ENCODE results near the gene CARD11.
A peak's percentile ranks its signal among the peaks of the same experiment; 100 is the strongest.

CARD11 gene

DNA sequence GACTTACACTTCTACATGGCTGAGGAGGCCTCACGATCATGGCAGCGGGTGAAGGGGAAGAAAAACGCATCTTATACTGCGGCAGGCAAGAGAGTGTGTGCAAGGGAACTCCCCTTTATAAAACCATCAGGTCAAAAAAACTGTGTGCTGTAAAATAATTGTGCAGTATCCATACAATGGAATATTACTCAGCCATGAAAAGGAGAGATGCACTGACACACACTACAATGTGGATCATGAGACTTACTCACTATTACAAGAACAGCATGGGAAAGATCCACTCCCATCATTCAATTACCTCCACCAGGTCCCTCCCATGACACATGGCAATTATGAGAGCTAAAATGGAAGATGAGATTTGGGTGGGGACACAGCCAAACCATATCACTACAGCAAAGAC lies 27.2 kb upstream of the CARD11 start:
- TF ChIP-seq, protein P1, sequence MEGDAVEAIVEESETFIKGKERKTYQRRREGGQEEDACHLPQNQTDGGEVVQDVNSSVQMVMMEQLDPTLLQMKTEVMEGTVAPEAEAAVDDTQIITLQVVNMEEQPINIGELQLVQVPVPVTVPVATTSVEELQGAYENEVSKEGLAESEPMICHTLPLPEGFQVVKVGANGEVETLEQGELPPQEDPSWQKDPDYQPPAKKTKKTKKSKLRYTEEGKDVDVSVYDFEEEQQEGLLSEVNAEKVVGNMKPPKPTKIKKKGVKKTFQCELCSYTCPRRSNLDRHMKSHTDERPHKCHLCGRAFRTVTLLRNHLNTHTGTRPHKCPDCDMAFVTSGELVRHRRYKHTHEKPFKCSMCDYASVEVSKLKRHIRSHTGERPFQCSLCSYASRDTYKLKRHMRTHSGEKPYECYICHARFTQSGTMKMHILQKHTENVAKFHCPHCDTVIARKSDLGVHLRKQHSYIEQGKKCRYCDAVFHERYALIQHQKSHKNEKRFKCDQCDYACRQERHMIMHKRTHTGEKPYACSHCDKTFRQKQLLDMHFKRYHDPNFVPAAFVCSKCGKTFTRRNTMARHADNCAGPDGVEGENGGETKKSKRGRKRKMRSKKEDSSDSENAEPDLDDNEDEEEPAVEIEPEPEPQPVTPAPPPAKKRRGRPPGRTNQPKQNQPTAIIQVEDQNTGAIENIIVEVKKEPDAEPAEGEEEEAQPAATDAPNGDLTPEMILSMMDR (conservative IDR thresholded peaks at IDR 0.05): no peak
- TF ChIP-seq ZFX (IDR thresholded peaks at IDR 0.05): no peak
- no peak overlapping the region for H3K27ac ChIP-seq

DNA sequence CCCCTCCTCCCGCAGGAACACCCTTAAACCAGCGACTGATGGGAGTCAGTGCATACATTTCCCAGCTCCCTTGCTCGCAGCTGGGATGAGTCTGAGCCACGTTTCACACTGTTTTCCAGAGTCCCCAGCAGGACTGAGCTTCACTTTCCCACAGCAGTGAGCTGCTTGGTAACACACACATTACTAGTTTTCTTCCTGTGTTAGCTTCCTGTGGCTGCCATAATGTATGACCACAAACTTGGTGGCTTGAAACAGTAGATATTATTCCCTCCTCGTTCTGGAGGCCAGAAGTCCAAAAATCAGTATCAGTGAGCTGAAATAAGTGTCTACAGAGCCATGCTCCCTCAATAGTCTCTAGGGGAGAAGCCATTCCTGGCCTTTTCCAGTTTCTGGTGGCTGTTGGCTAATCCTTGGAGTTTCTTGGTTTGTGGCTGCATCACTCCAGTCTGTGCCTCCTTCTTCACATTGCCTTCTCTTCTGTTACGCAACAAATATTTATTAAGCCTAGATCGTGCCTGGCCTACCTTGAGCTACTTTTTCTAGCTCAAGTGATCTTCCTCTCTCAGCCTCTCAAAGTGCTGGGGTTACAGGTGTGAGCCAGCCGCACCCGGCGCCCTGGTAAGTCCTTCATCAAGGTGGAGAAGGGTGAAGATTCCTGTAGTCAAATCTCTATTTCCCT lies 26.2 kb upstream of the CARD11 start:
- TF ChIP-seq ZFX (IDR thresholded peaks at IDR 0.05): no peak
- TF ChIP-seq, protein P1 (conservative IDR thresholded peaks at IDR 0.05): no peak
- H3K27ac ChIP-seq: no peak overlapping the region

DNA sequence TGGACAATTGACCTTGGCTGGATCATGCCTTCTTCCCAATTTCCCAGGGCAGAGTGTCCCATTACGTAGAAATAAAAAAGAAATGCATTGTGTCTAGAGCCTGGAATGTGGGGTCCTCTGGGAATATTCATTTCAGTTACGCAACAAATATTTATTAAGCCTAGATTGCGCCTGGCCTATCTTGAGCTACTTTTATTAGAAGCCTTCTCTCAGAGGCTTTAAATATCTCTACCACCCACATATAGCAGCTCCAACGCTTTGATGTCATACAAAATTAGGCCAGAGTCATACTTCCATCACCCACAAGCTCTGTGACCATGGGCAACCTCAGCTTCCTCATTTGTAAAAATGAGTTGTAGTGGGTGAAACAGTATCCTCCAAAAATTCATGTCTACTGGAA lies 24.9 kb upstream of the CARD11 start:
- H3K27ac ChIP-seq: no peak overlapping the region
- TF ChIP-seq, protein P1 (conservative IDR thresholded peaks at IDR 0.05): no peak
- no peak for TF ChIP-seq ZFX (IDR thresholded peaks at IDR 0.05)

DNA sequence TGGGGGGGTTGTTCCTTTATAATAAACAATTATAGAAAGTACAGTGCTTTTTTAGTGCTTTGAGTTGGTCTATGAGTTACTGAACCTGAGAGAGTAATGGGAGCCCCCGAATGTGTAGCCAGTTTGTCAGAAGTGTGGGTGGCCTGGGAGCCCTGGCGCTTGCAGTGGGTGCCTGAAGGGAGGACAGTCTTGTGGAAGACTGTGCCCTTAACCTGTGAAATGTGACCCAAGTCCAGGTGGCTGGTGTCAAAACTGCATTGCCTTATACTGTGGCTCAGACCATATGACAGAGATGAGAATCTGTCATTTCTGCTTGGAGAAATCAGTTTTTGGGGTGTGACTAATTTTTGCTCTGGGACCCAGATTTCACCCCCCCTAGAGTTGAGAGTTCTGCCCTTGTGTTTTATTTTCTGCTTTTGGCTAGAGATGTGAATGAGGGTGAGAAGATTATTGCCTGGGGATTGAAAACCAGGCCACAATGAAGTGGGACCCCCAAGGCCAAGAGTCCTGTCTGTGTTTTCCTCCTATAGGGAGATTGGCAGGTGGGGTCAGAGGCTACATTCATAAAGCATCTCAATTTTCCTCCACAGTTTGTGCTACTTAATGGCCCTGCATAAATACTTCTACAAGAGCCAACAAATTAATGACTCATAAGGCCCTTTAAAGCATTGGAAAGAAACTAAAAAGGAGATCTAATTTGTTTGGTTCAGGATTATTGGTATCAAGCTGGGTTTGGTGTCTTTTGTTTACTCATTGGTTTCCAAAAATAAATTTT lies 24.1 kb upstream of the CARD11 start:
- TF ChIP-seq, protein P1 (conservative IDR thresholded peaks at IDR 0.05): no peak
- no peak for TF ChIP-seq ZFX (IDR thresholded peaks at IDR 0.05)
- no peak overlapping the region for H3K27ac ChIP-seq

DNA sequence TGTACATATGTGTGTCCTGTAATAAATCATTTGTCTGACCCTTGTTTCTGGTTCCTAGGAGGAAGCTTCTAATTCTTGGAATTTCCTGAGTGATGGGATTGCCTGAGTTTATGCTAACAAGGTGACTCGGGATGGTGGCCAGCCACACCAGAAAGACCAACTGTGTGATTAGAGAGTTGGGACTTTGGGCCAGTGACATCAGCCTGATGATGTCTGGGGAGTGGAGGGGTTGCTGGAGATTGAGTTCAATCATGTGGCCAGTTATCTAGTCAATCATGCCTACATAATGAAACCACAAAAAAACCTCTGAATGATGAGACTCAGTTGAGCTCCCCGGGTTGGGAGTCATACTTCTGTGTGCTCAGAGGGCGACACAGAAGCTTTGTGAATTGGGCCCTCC lies 23.5 kb upstream of the CARD11 start:
- H3K27ac ChIP-seq: no peak overlapping the region
- no peak for TF ChIP-seq ZFX (IDR thresholded peaks at IDR 0.05)
- TF ChIP-seq, protein P1 (conservative IDR thresholded peaks at IDR 0.05): no peak

DNA sequence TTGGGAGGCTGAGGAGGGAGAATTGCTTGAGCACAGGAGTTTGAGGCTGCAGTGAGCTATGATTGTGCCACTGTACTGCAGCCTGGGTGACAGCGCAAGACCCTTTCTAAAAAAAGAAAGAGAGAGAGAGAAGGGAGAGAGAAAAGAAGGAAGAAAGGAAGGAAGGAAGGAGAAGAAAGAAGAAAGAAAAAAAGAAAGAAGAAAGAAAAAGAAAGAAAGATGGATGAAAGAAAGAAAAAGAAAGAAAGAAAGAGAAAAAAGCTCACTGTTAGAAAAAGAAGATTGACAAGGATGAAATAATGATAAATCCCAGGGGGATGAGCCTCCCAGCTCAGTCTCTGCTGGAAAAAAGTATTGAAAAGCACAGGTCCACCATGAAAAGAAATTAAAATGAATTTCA lies 22.8 kb upstream of the CARD11 start:
- no peak overlapping the region for H3K27ac ChIP-seq
- TF ChIP-seq, protein P1 (conservative IDR thresholded peaks at IDR 0.05): no peak
- no peak for TF ChIP-seq ZFX (IDR thresholded peaks at IDR 0.05)

DNA sequence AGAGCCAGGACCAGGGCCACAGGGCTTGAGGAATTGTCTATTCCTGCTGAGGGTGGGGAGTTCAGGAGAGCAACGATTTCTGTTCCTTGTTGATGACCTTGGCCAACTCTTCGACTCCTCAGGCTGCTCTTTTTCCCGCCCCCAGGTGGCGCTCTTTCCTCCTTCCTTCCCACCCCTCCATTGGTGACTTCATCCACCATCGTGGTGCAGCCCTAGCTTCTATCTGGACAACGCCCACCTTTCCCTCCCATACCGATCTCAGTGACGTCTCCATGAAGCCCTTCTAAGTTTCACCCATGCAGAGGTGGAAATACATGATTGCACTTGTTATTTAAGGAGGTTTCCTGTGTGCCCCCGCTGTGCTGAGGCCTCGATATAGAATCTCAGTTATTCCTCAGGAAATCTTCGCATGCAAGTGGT lies 22.1 kb upstream of the CARD11 start:
- no peak overlapping the region for H3K27ac ChIP-seq
- TF ChIP-seq, protein P1 (conservative IDR thresholded peaks at IDR 0.05): peak; percentile 83
- no peak for TF ChIP-seq ZFX (IDR thresholded peaks at IDR 0.05)
